SK-N-SH treated with all-trans-retinoic acid at 6 μM for 48 hours (cell line): ENCODE data around the gene LIMS1.

ENCODE experiments used
- ATAC-seq: fragments of 200-7000 bp; cut with Tn5 transposase; 3 replicates; pipeline ENCODE4 v1.9.1; 2020; ENCODE audit warnings: mild to moderate bottlenecking, moderate library complexity
- ARNTL ChIP-seq: fragments of 450-650 bp; formaldehyde crosslinking; IDR thresholded peaks from 2 replicates; pipeline ENCODE4 v1.5.0; 2020; ENCODE audit warnings: low read depth, mild to moderate bottlenecking, moderate library complexity, borderline replicate concordance
- BACH2 ChIP-seq: fragments of 250-450 bp; sonication (Bioruptor Pico); IDR thresholded peaks from 2 replicates; pipeline ENCODE4 v1.9.0; 2021; ENCODE audit warnings: mild to moderate bottlenecking, borderline replicate concordance
- CREB5 ChIP-seq: fragments of 250-450 bp; sonication (Bioruptor Pico); IDR thresholded peaks from 2 replicates; pipeline ENCODE4 v1.5.1; 2020; ENCODE audit warnings: low read depth, mild to moderate bottlenecking, moderate library complexity
- CSDC2 ChIP-seq: fragments of 250-450 bp; sonication (Bioruptor Pico); IDR thresholded peaks from 2 replicates; pipeline ENCODE4 v1.5.0; 2020; ENCODE audit warnings: mild to moderate bottlenecking, moderate library complexity
- CSRNP3 ChIP-seq: fragments of 250-450 bp; sonication (Bioruptor Pico); IDR thresholded peaks from 2 replicates; pipeline ENCODE4 v1.5.1; 2021; ENCODE audit warnings: mild to moderate bottlenecking, moderate library complexity
- ESRRG ChIP-seq: fragments of 250-450 bp; sonication (Bioruptor Pico); IDR thresholded peaks from 2 replicates; pipeline ENCODE4 v1.6.1; 2021; ENCODE audit warnings: mild to moderate bottlenecking
- GLIS3 ChIP-seq: fragments of 250-450 bp; sonication (Bioruptor Pico); IDR thresholded peaks from 2 replicates; pipeline ENCODE4 v1.5.0; 2020; ENCODE audit warnings: mild to moderate bottlenecking, moderate library complexity
- ISL1 ChIP-seq: fragments of 250-450 bp; sonication (Bioruptor Pico); IDR thresholded peaks from 2 replicates; pipeline ENCODE4 v2.1.2; 2022; ENCODE audit warnings: mild to moderate bottlenecking, moderate library complexity
- OSR1 ChIP-seq: fragments of 250-450 bp; sonication (Bioruptor Pico); IDR thresholded peaks from 2 replicates; pipeline ENCODE4 v1.8.0; 2022; ENCODE audit warnings: moderate library complexity, mild to moderate bottlenecking, inconsistent platforms
- PATZ1 ChIP-seq: fragments of 250-450 bp; sonication (Bioruptor Pico); IDR thresholded peaks from 2 replicates; pipeline ENCODE4 v1.8.0; 2020; ENCODE audit warnings: mild to moderate bottlenecking, moderate library complexity, borderline replicate concordance
- PPARA ChIP-seq: fragments of 250-450 bp; sonication (Bioruptor Pico); IDR thresholded peaks from 2 replicates; pipeline ENCODE4 v1.5.0; 2020; ENCODE audit warnings: mild to moderate bottlenecking, borderline replicate concordance
- RARB ChIP-seq: fragments of 250-450 bp; sonication (Bioruptor Pico); IDR thresholded peaks from 2 replicates; pipeline ENCODE4 v1.8.0; 2021; ENCODE audit warnings: mild to moderate bottlenecking, moderate library complexity
- SNAI2 ChIP-seq: fragments of 250-450 bp; sonication (Bioruptor Pico); IDR thresholded peaks from 2 replicates; pipeline ENCODE4 v1.5.0; 2020; ENCODE audit warnings: mild to moderate bottlenecking, moderate library complexity
- TCF4 ChIP-seq: fragments of 250-450 bp; sonication (Bioruptor Pico); IDR thresholded peaks from 2 replicates; pipeline ENCODE4 v1.8.0; 2021; ENCODE audit warnings: mild to moderate bottlenecking, moderate library complexity, borderline replicate concordance
- TOX ChIP-seq: fragments of 250-450 bp; sonication (Bioruptor Pico); IDR thresholded peaks from 2 replicates; pipeline ENCODE4 v1.8.0; 2021; ENCODE audit warnings: mild to moderate bottlenecking, moderate library complexity, borderline replicate concordance
- TSHZ2 ChIP-seq: fragments of 250-450 bp; sonication (Bioruptor Pico); IDR thresholded peaks from 2 replicates; pipeline ENCODE4 v1.5.0; 2020; ENCODE audit warnings: mild to moderate bottlenecking, moderate library complexity
- ZC3H10 ChIP-seq: fragments of 250-450 bp; sonication (Bioruptor Pico); IDR thresholded peaks from 2 replicates; pipeline ENCODE4 v1.5.1; 2021; ENCODE audit warnings: mild to moderate bottlenecking, moderate library complexity
- ZFP3 ChIP-seq: fragments of 250-450 bp; sonication (Bioruptor Pico); IDR thresholded peaks from 2 replicates; pipeline ENCODE4 v1.5.0; 2020; ENCODE audit warnings: mild to moderate bottlenecking, moderate library complexity
- ZFP30 ChIP-seq: fragments of 450-650 bp; formaldehyde crosslinking; IDR thresholded peaks from 2 replicates; pipeline ENCODE4 v1.5.0; 2022; ENCODE audit warnings: mild to moderate bottlenecking, moderate library complexity
- ZNF565 ChIP-seq: fragments of 450-650 bp; formaldehyde crosslinking; conservative IDR thresholded peaks from 2 replicates; pipeline ENCODE4 v1.5.0; 2020; ENCODE audit warnings: low read depth, mild to moderate bottlenecking, moderate library complexity
- ZNF70 ChIP-seq: fragments of 450-650 bp; formaldehyde crosslinking; IDR thresholded peaks from 2 replicates; pipeline ENCODE4 v1.5.0; 2020; ENCODE audit warnings: mild to moderate bottlenecking, moderate library complexity
- ZNF8 ChIP-seq: fragments of 450-650 bp; formaldehyde crosslinking; IDR thresholded peaks from 2 replicates; pipeline ENCODE4 v1.5.0; 2020; ENCODE audit warnings: mild to moderate bottlenecking, moderate library complexity

LIMS1 gene

GRCh38 chr2:108531674-108532055 lies 2.6 kb upstream of the LIMS1 start:
- TF ChIP-seq ZNF8 = no peak
- no peak for TF ChIP-seq ZFP30 (CRISPR knock-in tag)
- TF ChIP-seq PATZ1 (CRISPR knock-in tag) = no peak
- TF ChIP-seq ARNTL (CRISPR knock-in tag) = no peak
- no peak for TF ChIP-seq CSDC2
- no peak for TF ChIP-seq RARB (CRISPR knock-in tag)
- TF ChIP-seq ESRRG (CRISPR knock-in tag) = no peak
- TF ChIP-seq ZNF70 (CRISPR knock-in tag) = no peak
- no peak for TF ChIP-seq PPARA
- TF ChIP-seq CREB5 (CRISPR knock-in tag) = no peak
- no peak for TF ChIP-seq BACH2 (CRISPR knock-in tag)
- no peak for TF ChIP-seq TCF4
- no peak for TF ChIP-seq TOX (CRISPR knock-in tag)
- TF ChIP-seq GLIS3 (CRISPR knock-in tag) = no peak
- TF ChIP-seq ISL1 (CRISPR knock-in tag) = no peak
- no peak for TF ChIP-seq ZNF565 (CRISPR knock-in tag)
- TF ChIP-seq OSR1 (CRISPR knock-in tag) = no peak
- no peak for ATAC-seq

- ATAC-seq = peak; percentile 7
- TF ChIP-seq ZC3H10 (no peak), ZFP3 (0 out of 2 replicates have a peak, but pooled peaks have one; percentile 49), CSRNP3 (CRISPR knock-in tag) (no peak), CREB5 (CRISPR knock-in tag) (no peak), GLIS3 (CRISPR knock-in tag) (no peak), TSHZ2 (CRISPR knock-in tag) (no peak)
These were observed 500 bp downstream of the LIMS1 start for GRCh38 chr2:108534584-108535356.

GRCh38 chr2:108535357-108535631 lies 1.0 kb downstream of the LIMS1 start:
- peak; percentile 3; the same call in 1 of the 3 replicates for ATAC-seq
- TF ChIP-seq CREB5 (CRISPR knock-in tag) = no peak
- TF ChIP-seq ZNF70 (CRISPR knock-in tag) = no peak
- TF ChIP-seq ISL1 (CRISPR knock-in tag) = no peak
- TF ChIP-seq OSR1 (CRISPR knock-in tag) = no peak
- TF ChIP-seq BACH2 (CRISPR knock-in tag) = no peak
- TF ChIP-seq TOX (CRISPR knock-in tag) = no peak
- no peak for TF ChIP-seq ARNTL (CRISPR knock-in tag)
- TF ChIP-seq SNAI2 (CRISPR knock-in tag) = no peak
- no peak for TF ChIP-seq ZNF8
- TF ChIP-seq CSRNP3 (CRISPR knock-in tag) = no peak
- no peak for TF ChIP-seq GLIS3 (CRISPR knock-in tag)
- no peak for TF ChIP-seq PATZ1 (CRISPR knock-in tag)
- TF ChIP-seq ESRRG (CRISPR knock-in tag) = no peak
- no peak for TF ChIP-seq PPARA
- TF ChIP-seq ZFP30 (CRISPR knock-in tag) = no peak
- TF ChIP-seq ZFP3 = no peak
- no peak for TF ChIP-seq RARB (CRISPR knock-in tag)
- no peak for TF ChIP-seq ZNF565 (CRISPR knock-in tag)
